Mucosa of stomach (tissue), 1 donor: Measurements from ENCODE around the gene DGAT2L6.

ENCODE experiments used
- H3K27me3 ChIP-seq: one replicate; pipeline ENCODE4 v1.7.0; 2013; ENCODE audit warnings: mild to moderate bottlenecking, low read length; ENCODE audit not compliant: control insufficient read depth, insufficient read depth
- H3K36me3 ChIP-seq: one replicate; pipeline ENCODE4 v1.7.0; 2013; ENCODE audit warnings: low read length; ENCODE audit not compliant: control insufficient read depth, insufficient read depth
- H3K4me1 ChIP-seq: one replicate; pipeline ENCODE4 v1.7.0; 2013; ENCODE audit warnings: mild to moderate bottlenecking, low read length; ENCODE audit not compliant: control insufficient read depth, insufficient read depth
- H3K4me3 ChIP-seq: one replicate; pipeline ENCODE4 v1.7.0; 2013; ENCODE audit warnings: low read length
- H3K9ac ChIP-seq: one replicate; pipeline ENCODE4 v1.7.0; 2013; ENCODE audit warnings: mild to moderate bottlenecking, low read length, moderate library complexity
- H3K9me3 ChIP-seq: one replicate; pipeline ENCODE4 v1.7.0; 2013; ENCODE audit warnings: mild to moderate bottlenecking, low read length, moderate library complexity; ENCODE audit not compliant: control insufficient read depth
- donor health status: Pancreatic carcinoma.

The DGAT2L6 gene

DNA sequence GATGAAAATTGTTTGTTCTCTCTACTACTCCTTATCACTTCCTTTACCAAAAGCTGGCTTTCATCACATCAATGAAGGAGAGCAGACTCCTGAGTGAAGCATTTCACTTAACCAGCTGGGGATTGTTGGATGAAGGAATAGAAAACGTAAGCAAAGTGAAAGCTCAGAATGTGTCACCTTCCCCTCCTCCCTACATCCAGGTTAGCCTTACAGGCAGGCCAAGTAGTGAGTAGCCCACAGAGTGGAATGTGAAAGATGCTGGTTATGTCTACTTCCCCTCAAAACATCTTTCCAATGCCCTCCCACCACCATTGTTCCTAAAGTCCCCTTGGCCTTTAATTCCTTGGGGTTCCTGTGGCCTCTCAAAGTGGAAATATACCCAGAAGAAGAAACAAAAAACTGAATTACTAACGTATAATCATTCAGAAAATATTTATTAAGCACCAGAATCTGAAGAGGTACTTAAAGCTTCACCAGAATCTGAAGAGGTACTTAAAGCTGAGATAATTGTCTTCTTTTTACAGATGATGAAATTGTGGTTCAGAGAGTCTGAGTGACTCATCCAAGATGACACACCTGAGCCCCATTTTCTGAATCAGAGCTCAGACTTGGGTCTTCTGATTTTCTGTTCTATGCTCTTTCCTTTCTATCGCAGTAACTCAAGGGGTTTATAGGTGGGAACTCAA is 76.2 kb downstream of the DGAT2L6 start:
- Histone ChIP-seq H3K4me3 (no peak overlapping the region), H3K36me3 (no peaks in the 10 kb centered on the region), H3K9ac (no peak overlapping the region), H3K4me1 (no peaks in the 10 kb centered on the region), H3K27me3 (no peaks in the 10 kb centered on the region), H3K9me3 (no peaks in the 10 kb centered on the region)

DNA sequence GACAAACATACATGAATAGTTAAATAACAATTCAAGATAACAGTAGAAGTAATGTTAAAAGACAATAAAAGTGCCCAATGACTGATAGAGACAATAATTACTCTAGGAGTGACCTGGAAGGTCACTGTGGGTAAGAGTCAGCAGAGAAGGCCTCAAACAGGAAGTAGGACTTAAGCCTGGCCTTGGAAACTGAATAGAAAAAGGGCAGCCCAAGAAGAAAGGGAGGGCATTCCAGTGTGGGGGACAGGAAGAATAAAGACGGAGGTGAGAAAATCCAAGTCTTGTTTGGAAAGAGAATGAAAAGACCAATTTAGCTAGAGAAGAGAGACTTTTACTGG is 76.7 kb downstream of the DGAT2L6 start:
- no peaks in the 10 kb centered on the region for H3K27me3 ChIP-seq
- H3K36me3 ChIP-seq: no peaks in the 10 kb centered on the region
- H3K9ac ChIP-seq: no peak overlapping the region
- H3K4me1 ChIP-seq: no peaks in the 10 kb centered on the region
- no peak overlapping the region for H3K4me3 ChIP-seq
- no peaks in the 10 kb centered on the region for H3K9me3 ChIP-seq

DNA sequence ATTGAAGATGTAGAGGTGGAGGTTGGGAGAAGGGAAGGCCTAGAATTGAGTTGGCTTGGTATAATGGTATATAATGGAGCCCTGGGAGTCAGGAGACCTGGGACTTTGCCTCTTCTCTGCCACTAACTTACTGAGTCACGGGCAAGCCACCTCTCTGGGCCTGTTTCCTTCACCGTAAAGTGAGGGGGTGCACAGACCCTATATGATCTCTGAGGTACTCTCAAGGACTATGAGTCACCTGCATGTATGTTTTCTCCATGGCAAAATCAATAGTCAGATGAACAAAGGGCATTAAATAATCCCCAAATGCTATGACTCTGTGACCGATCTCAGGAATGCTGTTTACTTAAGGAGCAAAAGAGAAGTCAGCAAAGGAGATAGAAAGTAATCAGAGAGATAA is 77.6 kb downstream of the DGAT2L6 start:
- H3K9me3 ChIP-seq: no peaks in the 10 kb centered on the region
- no peaks in the 10 kb centered on the region for H3K4me1 ChIP-seq
- no peak overlapping the region for H3K9ac ChIP-seq
- no peak overlapping the region for H3K4me3 ChIP-seq
- no peaks in the 10 kb centered on the region for H3K36me3 ChIP-seq
- no peaks in the 10 kb centered on the region for H3K27me3 ChIP-seq
